Lower leg skin (tissue), 4 donors: ENCODE data around the gene HCN2. TPM values are rescaled to one million over a fixed set of nuclear protein-coding genes. Genes with fewer than 3 reads are reported as not detected.
"Not testable (repeated sequence)": the region's sequence is repeated elsewhere in the genome, so short reads cannot be mapped to it uniquely, and the experiment has no call there.

Experiments
- DNase-seq, 2 donors: peaks; one replicate each; pipeline ENCODE4 v3.0.0-alpha.2; 2019; ENCODE audit warnings: low spot score in 2 of 2
- H3K4me3 ChIP-seq: fragments of 200-600 bp; sonication (generic); 2 replicates; pipeline ENCODE4 v1.5.1; 2017; ENCODE audit warnings: mild to moderate bottlenecking, low read depth; ENCODE audit not compliant: poor library complexity, severe bottlenecking
- POLR2A ChIP-seq, 2 donors: fragments of 450-650 bp; IDR thresholded peaks; one replicate each; pipeline ENCODE4 v1.6.1; 2016 to 2017; ENCODE audit warnings: antibody characterized with exemption in 2 of 2, mild to moderate bottlenecking in 1 of 2, moderate library complexity in 1 of 2
- WGBS, 2 donors: methylation state at CpG; one replicate each; pipeline ENCODE4 v1.1.5; 2018; 5-methylcytosine and 5-hydroxymethylcytosine counted together
- intact Hi-C: fragments of 100-400 bp; cut with DNase I; formaldehyde crosslinking; loops from one replicate; pipeline ENCODE4 v1.15.0; 2023; ENCODE audit warnings: low total_unique reads
- total RNA-seq, 4 donors: library from RNA; depleted of rRNA; stranded (reverse); fragments of >200 nt; gene quantifications; one replicate each; pipeline ENCODE4 v1.1.0, GENCODE V29; 2016
- TF ChIP-seq, protein P1 (sequence below), 3 donors: fragments of 450-650 bp; IDR thresholded peaks; one replicate each; pipeline ENCODE4 v1.5.1; 2016; ENCODE audit warnings: antibody characterized with exemption in 3 of 3, mild to moderate bottlenecking in 3 of 3, moderate library complexity in 2 of 3

Gene HCN2
- total RNA-seq, 4 donors from 2014 or later = 0.21 to 1.7 (median 1.1) TPM

GRCh38 chr19:582497-583197 is 7.0 kb upstream of the HCN2 start:
- WGBS, 2 donors = 85 to 88% methylated on average over 27 to 31 of the region's 31 CpGs
- intact Hi-C loops = no loop called here
- no peak for TF ChIP-seq POLR2A (IDR thresholded peaks at IDR 0.05)
- TF ChIP-seq, protein P1, sequence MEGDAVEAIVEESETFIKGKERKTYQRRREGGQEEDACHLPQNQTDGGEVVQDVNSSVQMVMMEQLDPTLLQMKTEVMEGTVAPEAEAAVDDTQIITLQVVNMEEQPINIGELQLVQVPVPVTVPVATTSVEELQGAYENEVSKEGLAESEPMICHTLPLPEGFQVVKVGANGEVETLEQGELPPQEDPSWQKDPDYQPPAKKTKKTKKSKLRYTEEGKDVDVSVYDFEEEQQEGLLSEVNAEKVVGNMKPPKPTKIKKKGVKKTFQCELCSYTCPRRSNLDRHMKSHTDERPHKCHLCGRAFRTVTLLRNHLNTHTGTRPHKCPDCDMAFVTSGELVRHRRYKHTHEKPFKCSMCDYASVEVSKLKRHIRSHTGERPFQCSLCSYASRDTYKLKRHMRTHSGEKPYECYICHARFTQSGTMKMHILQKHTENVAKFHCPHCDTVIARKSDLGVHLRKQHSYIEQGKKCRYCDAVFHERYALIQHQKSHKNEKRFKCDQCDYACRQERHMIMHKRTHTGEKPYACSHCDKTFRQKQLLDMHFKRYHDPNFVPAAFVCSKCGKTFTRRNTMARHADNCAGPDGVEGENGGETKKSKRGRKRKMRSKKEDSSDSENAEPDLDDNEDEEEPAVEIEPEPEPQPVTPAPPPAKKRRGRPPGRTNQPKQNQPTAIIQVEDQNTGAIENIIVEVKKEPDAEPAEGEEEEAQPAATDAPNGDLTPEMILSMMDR (IDR thresholded peaks at IDR 0.05) = no peak
- no peak overlapping the region for H3K4me3 ChIP-seq
- DNase-seq = no peak

- TF ChIP-seq POLR2A (IDR thresholded peaks at IDR 0.05) = no peak
- TF ChIP-seq, protein P1 (IDR thresholded peaks at IDR 0.05) = no peak
- no peak for DNase-seq
- H3K4me3 ChIP-seq = no peak overlapping the region
- 88 to 89% methylated on average over 23 to 24 of the region's 27 CpGs for WGBS, 2 donors
- intact Hi-C loops = no loop called here
Observed at GRCh38 chr19:583198-583967, 6.3 kb upstream of the HCN2 start.

DNA sequence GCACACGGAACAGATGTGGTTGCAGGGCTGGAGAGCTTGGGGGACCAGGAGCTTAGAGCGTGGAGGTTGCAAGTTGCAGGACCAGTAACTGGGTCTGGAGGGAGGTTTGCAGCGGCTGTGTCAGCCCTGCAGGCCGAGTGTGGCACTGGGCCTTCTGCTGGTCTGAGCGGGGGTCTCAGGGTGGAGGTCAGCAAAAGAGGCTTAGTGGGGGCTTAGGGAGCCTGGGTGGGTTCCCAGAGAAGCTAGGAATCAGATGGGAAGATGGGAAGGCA is 5.8 kb upstream of the HCN2 start:
- intact Hi-C loops = no loop called here
- H3K4me3 ChIP-seq = no peak overlapping the region
- 59 to 73% methylated on average over 5 of the region's 5 CpGs for WGBS, 2 donors
- TF ChIP-seq, protein P1 (IDR thresholded peaks at IDR 0.05) = no peak
- no peak for TF ChIP-seq POLR2A (IDR thresholded peaks at IDR 0.05)
- no peak for DNase-seq

GRCh38 chr19:584240-585001 is 5.3 kb upstream of the HCN2 start:
- 32 to 35% methylated on average over 36 to 38 of the region's 38 CpGs for WGBS, 2 donors
- no peak overlapping the region for H3K4me3 ChIP-seq
- TF ChIP-seq POLR2A (IDR thresholded peaks at IDR 0.05) = no peak
- TF ChIP-seq, protein P1 (IDR thresholded peaks at IDR 0.05) = peak in 1 of 3 donors; percentile 65
- intact Hi-C loops = no loop called here
- DNase-seq = no peak

- intact Hi-C loops, H3K4me3 ChIP-seq, DNase-seq: not testable (repeated sequence)
- 81 to 85% methylated on average over 32 to 34 of the region's 34 CpGs for WGBS, 2 donors
Observed at GRCh38 chr19:585146-585545, 4.5 kb upstream of the HCN2 start.

DNA sequence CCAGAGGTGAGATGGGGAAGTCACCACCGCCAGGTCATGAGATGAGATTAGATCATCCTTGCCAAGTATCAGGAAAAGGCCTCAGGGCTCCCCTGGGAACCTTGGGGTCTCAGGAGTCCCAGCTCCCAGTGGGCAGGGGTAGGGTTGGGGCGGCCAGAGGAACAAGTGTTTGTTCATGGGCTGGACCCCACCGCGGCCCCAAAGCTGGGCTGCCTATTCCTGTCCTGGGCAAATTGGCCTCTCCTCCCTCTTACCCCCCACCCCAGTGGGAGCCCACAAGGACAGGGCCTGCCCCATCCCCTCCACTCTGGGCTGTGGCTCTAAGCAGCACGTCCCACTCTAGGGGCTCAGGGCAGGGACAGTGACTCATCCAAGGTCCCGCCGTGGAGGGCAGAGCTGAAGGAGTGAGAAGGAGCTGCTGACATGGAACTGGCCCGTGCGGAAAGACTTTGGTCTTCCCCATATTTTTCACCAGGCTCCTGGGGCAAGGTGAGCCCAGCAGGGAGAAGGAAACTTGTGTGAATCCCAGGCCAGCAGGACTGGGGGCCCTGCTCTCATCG is 4.0 kb upstream of the HCN2 start:
- no peak overlapping the region for H3K4me3 ChIP-seq
- TF ChIP-seq, protein P1 (IDR thresholded peaks at IDR 0.05) = no peak
- TF ChIP-seq POLR2A (IDR thresholded peaks at IDR 0.05) = no peak
- intact Hi-C loops = no loop called here
- whole genome bisulfite sequencing, 2 donors = 54 to 55% methylated on average over 8 to 10 of the region's 10 CpGs
- DNase-seq = no peak
